ENCODE results near the gene RNF40. TPM values are rescaled to one million over a fixed set of nuclear protein-coding genes. Genes with fewer than 3 reads are reported as not detected.

RNF40 gene
- total RNA-seq, 1 donor = 73.5 TPM

DNA sequence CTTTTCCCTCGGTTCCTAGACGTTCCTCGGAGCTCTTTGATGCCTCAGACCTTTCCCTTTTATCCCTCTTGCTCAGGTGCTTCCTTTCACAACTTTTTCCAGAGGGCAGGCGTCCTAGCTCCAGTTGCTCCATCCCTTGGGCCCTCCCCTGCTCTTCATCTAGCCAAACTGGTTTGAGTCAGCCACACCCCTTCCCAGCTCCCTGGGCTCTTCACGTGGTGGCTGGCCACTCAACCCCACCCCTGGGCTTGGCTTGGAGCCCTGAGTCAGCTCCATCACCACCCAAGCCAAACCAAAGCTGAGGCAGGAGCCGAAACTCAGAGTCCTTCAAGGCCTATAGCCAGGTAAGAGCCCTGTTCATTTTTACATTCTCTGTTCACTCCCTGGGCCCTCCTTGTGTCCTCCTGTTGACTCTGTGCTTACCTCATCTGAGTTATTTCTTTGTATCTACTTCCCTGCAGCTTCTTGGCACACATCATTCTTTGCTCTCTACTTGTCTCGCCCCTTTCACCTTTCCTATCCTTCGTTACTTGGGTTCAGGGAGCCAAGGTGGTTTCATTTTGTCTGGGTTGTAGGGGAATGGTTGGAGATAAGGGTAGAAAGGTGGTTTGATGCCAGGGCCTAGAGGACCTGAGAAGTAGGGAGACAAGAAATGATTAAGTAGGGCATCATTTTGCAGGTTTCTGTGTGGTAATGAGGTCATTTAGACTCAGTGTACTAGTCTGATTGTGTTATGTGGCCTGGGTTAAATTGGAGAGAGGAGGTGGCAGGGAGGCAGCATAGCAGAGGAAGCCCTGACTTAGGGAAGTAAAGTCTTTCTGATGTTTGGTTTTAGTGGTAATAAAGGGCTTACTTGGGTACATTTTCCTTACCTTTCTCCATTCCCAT, 21.5 kb upstream of the RNF40 start:
- TF ChIP-seq, protein P1, sequence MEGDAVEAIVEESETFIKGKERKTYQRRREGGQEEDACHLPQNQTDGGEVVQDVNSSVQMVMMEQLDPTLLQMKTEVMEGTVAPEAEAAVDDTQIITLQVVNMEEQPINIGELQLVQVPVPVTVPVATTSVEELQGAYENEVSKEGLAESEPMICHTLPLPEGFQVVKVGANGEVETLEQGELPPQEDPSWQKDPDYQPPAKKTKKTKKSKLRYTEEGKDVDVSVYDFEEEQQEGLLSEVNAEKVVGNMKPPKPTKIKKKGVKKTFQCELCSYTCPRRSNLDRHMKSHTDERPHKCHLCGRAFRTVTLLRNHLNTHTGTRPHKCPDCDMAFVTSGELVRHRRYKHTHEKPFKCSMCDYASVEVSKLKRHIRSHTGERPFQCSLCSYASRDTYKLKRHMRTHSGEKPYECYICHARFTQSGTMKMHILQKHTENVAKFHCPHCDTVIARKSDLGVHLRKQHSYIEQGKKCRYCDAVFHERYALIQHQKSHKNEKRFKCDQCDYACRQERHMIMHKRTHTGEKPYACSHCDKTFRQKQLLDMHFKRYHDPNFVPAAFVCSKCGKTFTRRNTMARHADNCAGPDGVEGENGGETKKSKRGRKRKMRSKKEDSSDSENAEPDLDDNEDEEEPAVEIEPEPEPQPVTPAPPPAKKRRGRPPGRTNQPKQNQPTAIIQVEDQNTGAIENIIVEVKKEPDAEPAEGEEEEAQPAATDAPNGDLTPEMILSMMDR (IDR thresholded peaks at IDR 0.05; ENCODE audit: insufficient read depth, low read length) = no peak
- H3K4me3 ChIP-seq (ENCODE audit: low read depth, low read length) = peak overlapping the region; percentile 3
- DNase-seq (ENCODE audit: low read depth) = peak; percentile 93

DNA sequence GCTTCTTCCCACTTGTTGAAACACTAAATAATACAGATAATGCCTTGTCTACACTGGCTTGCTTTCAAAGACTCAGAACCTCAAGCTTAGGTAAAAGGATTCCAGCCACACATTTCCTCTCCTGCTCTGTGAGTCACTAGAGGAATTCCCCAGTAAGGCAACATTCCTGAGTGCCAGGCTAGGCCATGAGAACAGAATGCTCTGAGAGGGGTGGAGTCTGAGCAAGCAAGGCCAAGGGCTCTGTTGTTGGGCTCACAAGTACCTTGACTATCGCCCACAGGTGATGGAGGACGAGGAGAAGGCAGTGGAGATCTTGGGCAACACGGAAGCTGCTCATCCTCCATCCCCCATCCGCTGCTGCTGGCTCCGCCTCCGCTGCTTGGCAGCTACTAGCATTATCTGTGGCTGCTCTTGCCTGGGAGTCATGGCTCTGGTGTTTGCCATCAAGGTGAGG, 20.6 kb upstream of the RNF40 start:
- TF ChIP-seq, protein P1 (IDR thresholded peaks at IDR 0.05; ENCODE audit: insufficient read depth, low read length) = no peak
- no peak overlapping the region for H3K4me3 ChIP-seq (ENCODE audit: low read depth, low read length)
- DNase-seq (ENCODE audit: low read depth) = peak; percentile 83

DNA sequence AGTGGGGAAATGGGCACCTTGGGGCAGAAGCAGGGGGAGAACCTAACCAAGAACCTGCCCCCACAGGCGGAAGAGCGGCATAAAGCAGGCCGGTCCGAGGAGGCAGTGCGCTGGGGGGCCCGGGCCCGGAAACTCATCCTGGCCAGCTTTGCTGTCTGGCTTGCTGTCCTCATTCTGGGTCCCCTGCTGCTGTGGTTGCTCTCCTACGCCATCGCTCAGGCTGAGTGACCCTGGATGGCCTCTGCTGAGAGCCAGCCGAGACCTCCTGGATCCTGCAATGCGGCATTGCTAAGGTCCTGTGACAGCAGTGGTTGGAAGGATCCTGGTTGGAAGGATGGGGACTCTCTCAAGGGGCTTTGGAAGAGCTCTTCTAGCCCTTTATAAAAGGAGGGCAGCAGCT, 18.4 kb upstream of the RNF40 start:
- no peak overlapping the region for H3K4me3 ChIP-seq (ENCODE audit: low read depth, low read length)
- TF ChIP-seq, protein P1 (IDR thresholded peaks at IDR 0.05; ENCODE audit: insufficient read depth, low read length) = no peak
- DNase-seq (ENCODE audit: low read depth) = no peak

DNA sequence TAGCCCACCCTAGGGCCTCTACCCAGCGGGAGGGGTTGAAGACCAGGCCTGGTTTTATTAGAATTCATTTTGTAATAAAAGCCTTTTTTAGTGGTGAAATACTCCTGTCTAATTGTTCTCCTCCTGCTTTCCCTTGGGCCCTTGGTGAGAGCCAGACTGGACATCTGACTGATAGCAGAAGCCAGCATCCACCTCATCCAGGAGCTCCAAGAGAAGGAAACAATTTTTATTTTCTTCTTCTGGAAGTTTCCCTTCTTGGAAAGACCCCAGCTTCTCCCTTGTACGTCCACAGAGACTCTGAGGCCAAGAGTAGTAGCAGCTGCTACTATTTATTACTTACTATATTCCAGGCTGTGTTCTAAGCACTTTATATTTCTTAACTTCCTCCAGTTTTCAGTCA, 17.9 kb upstream of the RNF40 start:
- H3K4me3 ChIP-seq (ENCODE audit: low read depth, low read length) = no peak overlapping the region
- no peak for DNase-seq (ENCODE audit: low read depth)
- TF ChIP-seq, protein P1 (IDR thresholded peaks at IDR 0.05; ENCODE audit: insufficient read depth, low read length) = no peak

DNA sequence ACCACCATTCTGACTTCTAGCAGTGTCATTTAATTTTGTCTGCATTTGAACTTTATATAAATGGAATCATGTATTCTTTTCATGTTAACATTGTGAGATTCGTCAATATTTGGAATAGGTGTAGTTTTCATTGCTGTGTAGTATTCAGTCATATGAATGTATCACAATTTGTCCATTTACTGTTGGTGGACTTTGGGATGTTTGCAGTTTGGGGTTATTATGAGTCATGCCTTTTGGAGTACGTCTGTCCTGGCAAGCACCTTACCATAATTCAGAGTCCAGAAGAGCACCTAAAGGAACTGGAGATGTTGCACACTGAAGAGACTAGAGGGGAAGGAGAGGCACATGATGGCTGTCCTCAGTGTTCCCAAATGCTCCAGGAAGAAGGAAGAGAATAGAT, 17.0 kb upstream of the RNF40 start:
- TF ChIP-seq, protein P1 (IDR thresholded peaks at IDR 0.05; ENCODE audit: insufficient read depth, low read length) = no peak
- H3K4me3 ChIP-seq (ENCODE audit: low read depth, low read length) = no peak overlapping the region
- no peak for DNase-seq (ENCODE audit: low read depth)

DNA sequence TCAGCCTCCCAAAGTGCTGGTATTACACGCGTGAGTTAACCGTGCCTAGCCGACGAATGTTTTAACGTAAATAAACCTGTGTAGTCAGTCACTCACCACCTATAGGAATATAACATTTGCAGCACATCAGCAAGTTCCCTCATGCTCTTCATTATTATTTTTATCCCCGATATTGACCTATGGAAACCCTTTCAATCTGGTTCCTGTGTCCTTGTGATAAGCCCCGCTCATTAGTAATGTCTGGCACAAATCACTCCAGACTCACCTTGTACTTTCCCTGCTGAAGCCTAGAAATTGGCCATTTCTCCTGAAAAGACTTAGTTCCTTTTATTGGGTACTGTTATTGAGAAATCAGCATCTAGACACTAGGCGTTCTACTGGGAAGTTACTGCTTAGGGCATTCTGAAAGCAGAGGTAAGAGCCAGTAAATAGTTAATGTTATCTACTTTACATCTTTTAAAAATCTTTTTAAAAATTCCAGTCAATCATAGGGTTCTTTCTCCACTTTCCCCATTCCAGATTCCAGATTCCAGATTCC, 15.4 kb upstream of the RNF40 start:
- no peak for DNase-seq (ENCODE audit: low read depth)
- H3K4me3 ChIP-seq (ENCODE audit: low read depth, low read length) = no peak overlapping the region
- TF ChIP-seq, protein P1 (IDR thresholded peaks at IDR 0.05; ENCODE audit: insufficient read depth, low read length) = no peak

All from fibroblast of the aortic adventitia (primary cell).